ENCODE results near the gene BLOC1S4.
A peak's percentile ranks its signal among the peaks of the same experiment; 100 is the strongest.

BLOC1S4 gene

GRCh38 chr4:6681191-6681590 lies 34.8 kb upstream of the BLOC1S4 start:
- no peaks in the 10 kb centered on the region for H4K20me1 ChIP-seq (ENCODE audit: insufficient read depth, low read length)
- no peak overlapping the region for H3K4me3 ChIP-seq (ENCODE audit: low read depth, low read length, poor library complexity, severe bottlenecking)
- no peaks in the 10 kb centered on the region for H3K9me3 ChIP-seq (ENCODE audit: low read length)
- H3K9ac ChIP-seq (ENCODE audit: low read length) = no peak overlapping the region
- peaks cover 9% of the 10 kb centered on the region for H3K4me1 ChIP-seq (ENCODE audit: insufficient read depth, low read length, severe bottlenecking)
- no peak overlapping the region for H3K27ac ChIP-seq (ENCODE audit: low read depth, low read length, poor library complexity, severe bottlenecking)
- no peaks in the 10 kb centered on the region for H3K27me3 ChIP-seq (ENCODE audit: insufficient read depth, low read length)
- H2AFZ ChIP-seq (ENCODE audit: low read length) = no peak overlapping the region
- H3K79me2 ChIP-seq (ENCODE audit: insufficient read depth, low read length) = no peaks in the 10 kb centered on the region
- H3K36me3 ChIP-seq (ENCODE audit: insufficient read depth, low read length) = peaks cover 3% of the 10 kb centered on the region
- H3K9me2 ChIP-seq (ENCODE audit: low read depth, low read length) = no peaks in the 10 kb centered on the region
- no peaks in the 10 kb centered on the region for H3F3A ChIP-seq (ENCODE audit: insufficient read depth, low read length)
- H3K4me2 ChIP-seq (ENCODE audit: low read length) = no peak overlapping the region
- no peak for TF ChIP-seq EZH2 (IDR thresholded peaks at IDR 0.05; ENCODE audit: borderline replicate concordance, low read length)
- peak; percentile 59 for TF ChIP-seq CTCF (IDR thresholded peaks at IDR 0.05; ENCODE audit: low read length)

GRCh38 chr4:6682862-6683590 lies 32.9 kb upstream of the BLOC1S4 start:
- Histone ChIP-seq H3K4me2 (ENCODE audit: low read length) (no peak overlapping the region), H3K4me1 (ENCODE audit: insufficient read depth, low read length, severe bottlenecking) (no peaks in the 10 kb centered on the region), H3K9me2 (ENCODE audit: low read depth, low read length) (no peaks in the 10 kb centered on the region), H3K4me3 (ENCODE audit: low read depth, low read length, poor library complexity, severe bottlenecking) (no peak overlapping the region), H3K9ac (ENCODE audit: low read length) (no peak overlapping the region), H3K9me3 (ENCODE audit: low read length) (no peaks in the 10 kb centered on the region), H3K36me3 (ENCODE audit: insufficient read depth, low read length) (no peaks in the 10 kb centered on the region; the same call in 1 of the 2 replicates), H3K79me2 (ENCODE audit: insufficient read depth, low read length) (no peaks in the 10 kb centered on the region), H4K20me1 (ENCODE audit: insufficient read depth, low read length) (no peaks in the 10 kb centered on the region), H2AFZ (ENCODE audit: low read length) (no peak overlapping the region), H3F3A (ENCODE audit: insufficient read depth, low read length) (no peaks in the 10 kb centered on the region), H3K27me3 (ENCODE audit: insufficient read depth, low read length) (no peaks in the 10 kb centered on the region), H3K27ac (ENCODE audit: low read depth, low read length, poor library complexity, severe bottlenecking) (no peak overlapping the region)
- TF ChIP-seq CTCF (IDR thresholded peaks at IDR 0.05; ENCODE audit: low read length) (no peak), EZH2 (IDR thresholded peaks at IDR 0.05; ENCODE audit: borderline replicate concordance, low read length) (no peak)

GRCh38 chr4:6684656-6685055 lies 31.3 kb upstream of the BLOC1S4 start:
- Histone ChIP-seq H2AFZ (ENCODE audit: low read length) (no peak overlapping the region), H3K9me3 (ENCODE audit: low read length) (no peaks in the 10 kb centered on the region), H3K27ac (ENCODE audit: low read depth, low read length, poor library complexity, severe bottlenecking) (no peak overlapping the region), H3F3A (ENCODE audit: insufficient read depth, low read length) (no peaks in the 10 kb centered on the region), H3K79me2 (ENCODE audit: insufficient read depth, low read length) (no peaks in the 10 kb centered on the region), H3K4me1 (ENCODE audit: insufficient read depth, low read length, severe bottlenecking) (no peaks in the 10 kb centered on the region), H3K27me3 (ENCODE audit: insufficient read depth, low read length) (no peaks in the 10 kb centered on the region), H4K20me1 (ENCODE audit: insufficient read depth, low read length) (no peaks in the 10 kb centered on the region), H3K9me2 (ENCODE audit: low read depth, low read length) (no peaks in the 10 kb centered on the region), H3K9ac (ENCODE audit: low read length) (no peak overlapping the region), H3K4me2 (ENCODE audit: low read length) (no peak overlapping the region), H3K4me3 (ENCODE audit: low read depth, low read length, poor library complexity, severe bottlenecking) (no peak overlapping the region), H3K36me3 (ENCODE audit: insufficient read depth, low read length) (no peaks in the 10 kb centered on the region; the same call in 1 of the 2 replicates)
- TF ChIP-seq CTCF (IDR thresholded peaks at IDR 0.05; ENCODE audit: low read length) = no peak
- TF ChIP-seq EZH2 (IDR thresholded peaks at IDR 0.05; ENCODE audit: borderline replicate concordance, low read length) = no peak

All from OCI-LY1 (cell line).